NCI-H2107 treated with DMSO at 0.1 percent for 48 hours (cell line): ENCODE results near the gene FRMD4A.

Experiments used
- DNase-seq: peaks from one replicate; lab custom pipeline; 2025; ENCODE audit not compliant: unreplicated experiment; lab: John Stamatoyannopoulos, UW

FRMD4A gene

DNA sequence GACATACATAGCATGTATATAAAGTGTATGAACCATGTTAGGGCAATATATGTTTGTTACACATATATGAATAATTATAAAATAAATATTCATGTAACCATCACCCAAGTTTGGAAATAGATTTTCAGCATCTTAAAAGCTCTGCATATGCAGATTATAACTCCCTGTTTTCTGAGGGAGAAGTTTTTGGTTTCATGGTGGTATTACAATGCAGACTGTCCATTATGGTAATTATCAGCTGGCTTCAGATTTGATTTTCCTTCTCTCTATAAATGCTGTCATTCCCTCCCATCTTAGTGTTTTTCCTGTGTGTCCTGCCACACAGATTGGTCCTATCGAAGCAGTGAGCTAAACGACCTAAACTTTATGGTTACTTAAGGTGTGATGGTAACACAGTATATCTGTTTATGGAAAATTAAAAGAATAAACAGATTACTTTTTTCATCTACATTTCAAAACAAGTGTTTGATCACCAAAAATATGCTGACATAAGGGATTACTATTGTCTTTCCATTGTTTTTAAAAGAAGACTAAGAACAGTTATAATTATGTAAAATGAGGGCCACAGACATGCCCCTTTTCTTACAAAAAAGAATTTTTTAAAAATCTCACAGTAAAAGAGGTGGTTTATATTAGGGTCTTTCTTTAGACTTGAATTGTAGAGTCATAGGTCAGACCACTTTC lies 726.2 kb downstream of the FRMD4A start:
- DNase-seq, result no peak

DNA sequence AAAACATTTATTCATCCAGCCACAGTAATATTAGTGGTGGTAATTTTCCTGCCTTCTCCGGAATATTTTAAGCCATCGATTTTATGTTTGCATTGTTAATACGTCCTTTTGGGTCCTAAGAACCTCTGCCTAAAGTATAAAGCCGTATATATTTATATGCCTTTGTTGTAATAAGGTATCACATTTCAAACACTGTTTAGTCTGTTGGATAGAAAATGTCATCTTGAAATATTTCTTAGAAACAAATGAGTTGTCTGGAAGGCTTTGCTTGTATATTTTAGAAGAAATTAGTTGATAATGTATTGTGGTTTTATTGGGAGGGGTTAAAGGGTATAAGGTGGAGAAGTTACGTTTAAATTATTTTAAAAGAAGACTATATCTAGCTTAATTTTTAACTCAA lies 732.8 kb downstream of the FRMD4A start:
- no peak for DNase-seq

DNA sequence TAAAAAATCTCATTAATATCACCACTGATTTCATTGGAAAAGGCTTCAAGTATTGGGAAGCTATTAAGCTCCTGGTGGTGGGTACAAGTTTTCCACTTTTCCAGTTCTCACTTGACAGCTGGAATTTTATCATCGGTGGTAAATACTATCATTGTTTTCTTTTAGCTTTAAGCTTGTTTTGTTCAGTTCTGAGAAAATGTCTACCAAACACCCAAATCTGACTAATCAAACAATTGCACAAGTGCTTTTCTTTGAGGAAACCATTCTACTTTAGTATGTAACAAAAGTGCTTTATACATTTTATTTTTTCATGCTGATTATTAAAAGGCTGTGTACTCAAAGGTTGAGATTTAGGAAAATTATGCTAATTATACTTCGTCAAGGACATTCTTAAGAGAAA lies 736.1 kb downstream of the FRMD4A start:
- no peak for DNase-seq
